GM21786 (cell line): ENCODE data around the gene AFAP1L2.

Experiments
- ATAC-seq: cut with Tn5 transposase; IDR thresholded peaks from one replicate; pipeline ENCODE4 v1.9.1; 2021; ENCODE audit not compliant: unreplicated experiment

AFAP1L2 gene

DNA sequence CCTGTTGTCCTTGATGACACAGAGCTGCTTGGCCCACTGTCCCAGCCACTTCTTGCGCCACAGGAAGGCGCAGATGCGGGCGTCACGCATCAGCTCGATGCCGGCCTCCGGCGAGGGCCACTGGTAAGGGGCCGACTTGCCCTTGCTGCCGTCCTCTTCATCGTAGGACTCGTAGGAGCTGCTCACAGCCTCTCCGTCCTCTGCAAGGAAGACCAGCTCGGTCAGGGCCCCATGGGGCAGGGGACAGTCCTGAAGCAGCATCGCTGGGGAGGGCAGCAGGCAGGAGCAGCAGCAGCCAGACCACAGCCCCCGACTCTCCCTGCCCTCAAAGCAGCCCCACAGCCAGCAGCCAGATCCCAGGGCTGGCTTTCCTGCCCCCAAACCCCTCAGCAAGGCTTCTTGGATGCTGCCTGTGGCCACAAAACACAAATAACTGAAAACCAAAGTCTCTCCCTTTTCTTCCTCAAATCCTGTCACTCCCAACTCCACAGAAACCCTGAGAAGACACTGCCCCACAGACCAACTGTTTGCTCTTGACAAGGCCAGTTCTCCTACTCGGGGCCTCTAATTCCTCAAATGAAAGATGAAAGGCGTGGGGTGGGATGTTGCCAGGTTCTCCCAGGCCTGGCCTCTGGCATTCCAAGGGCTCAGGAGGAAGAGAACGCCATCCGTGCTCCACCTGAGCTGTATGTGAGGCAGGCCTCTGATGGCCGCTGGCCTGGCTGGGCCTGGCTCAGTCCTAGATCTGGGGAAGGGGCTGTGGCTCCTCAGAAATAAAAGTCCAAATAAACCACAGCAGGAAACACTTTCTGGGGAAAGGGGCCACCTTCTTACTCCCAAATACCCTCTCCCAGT is 88.5 kb downstream of the AFAP1L2 start:
- ATAC-seq, result no peak

DNA sequence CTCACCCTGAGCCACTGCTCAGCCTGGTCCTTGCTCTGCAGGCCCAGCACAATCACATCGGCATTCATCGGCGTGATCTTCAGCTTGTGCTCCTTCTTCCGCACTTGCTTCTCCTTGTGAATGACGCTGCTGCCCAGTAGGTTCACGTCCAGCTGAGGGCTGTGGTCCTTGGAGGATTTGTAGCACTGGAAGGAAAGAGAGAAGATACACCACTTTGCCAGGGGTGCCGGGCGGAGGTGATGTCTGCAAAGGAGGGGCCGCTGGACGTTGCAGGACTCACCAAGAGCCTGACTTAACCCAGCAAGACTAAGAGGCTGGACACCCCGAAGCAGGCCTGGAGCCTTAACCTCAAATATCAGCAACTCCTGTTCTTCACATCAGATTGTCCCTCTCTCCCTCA is 90.4 kb downstream of the AFAP1L2 start:
- no peak for ATAC-seq

DNA sequence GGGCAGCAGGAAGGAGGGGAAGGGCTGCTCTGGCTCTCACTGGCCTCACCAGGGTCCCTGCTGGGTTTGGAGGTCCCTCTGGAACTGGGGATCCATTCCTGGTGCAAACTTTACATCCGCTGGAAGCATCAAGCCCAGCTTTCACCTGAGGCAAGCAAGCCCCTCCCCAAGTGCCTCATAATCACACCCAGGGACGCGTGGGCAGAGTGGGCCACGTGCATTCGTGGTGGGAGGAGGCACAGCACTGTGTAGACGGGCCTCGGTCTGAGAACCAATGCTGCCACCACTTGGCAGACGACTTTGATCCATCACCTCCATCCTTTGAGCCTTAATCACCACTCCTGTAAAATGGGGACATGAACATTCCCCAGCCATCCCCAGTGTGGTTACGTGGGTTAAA is 91.2 kb downstream of the AFAP1L2 start:
- ATAC-seq, result no peak

DNA sequence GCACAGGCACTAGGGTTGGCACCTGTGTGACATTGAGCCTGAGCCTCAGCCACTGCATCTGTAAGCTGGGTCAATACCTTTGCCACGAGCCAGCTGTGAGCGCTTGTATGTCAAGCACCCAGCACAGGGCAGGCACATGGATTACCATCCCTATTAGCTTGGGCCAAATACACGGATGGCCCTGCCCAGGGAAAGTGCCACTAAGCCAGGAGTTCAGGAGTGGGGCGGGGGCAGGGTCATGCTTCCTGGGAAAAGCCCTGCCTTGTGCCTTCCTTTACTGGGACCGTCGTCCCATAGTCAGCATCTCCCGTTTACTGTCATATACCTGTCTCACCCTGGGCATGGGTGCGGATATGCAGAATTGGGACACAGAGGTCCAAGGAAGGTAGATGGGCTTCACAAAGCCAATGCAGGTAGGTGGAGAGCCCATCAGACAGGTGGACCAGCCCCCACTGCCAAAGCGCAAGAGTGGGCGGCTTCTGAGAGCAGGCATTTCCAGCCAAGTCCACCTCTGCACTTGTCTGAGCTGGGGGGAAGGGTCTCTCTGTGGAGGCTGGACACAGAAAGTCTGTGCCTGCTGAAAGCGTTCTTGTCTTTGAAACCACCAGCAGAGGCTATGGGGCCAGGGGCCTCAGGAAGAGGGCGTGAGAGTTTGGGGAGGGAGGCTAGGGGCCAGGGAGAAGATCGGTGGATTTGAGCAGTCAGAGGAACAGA is 92.6 kb downstream of the AFAP1L2 start:
- no peak for ATAC-seq

DNA sequence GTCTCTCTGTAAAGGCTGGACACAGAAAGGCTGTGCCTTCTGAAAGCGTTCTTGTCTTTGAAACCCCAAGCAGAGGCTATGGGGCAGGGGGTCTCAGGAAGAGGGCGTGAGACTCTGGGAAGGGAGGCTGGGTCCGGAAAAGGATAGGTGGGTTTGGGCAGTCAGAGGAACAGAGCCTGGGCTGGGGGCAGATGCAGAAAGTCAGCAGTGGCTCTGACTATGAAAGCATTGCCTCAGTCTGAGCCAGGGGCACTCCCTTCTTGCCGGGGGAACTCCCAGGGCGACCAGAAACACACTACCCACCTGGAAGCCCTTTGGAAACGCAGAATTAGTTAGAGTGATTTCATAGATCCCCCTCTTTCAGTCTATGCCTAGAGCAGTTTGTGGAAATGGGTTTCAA is 93.3 kb downstream of the AFAP1L2 start:
- ATAC-seq, result no peak

DNA sequence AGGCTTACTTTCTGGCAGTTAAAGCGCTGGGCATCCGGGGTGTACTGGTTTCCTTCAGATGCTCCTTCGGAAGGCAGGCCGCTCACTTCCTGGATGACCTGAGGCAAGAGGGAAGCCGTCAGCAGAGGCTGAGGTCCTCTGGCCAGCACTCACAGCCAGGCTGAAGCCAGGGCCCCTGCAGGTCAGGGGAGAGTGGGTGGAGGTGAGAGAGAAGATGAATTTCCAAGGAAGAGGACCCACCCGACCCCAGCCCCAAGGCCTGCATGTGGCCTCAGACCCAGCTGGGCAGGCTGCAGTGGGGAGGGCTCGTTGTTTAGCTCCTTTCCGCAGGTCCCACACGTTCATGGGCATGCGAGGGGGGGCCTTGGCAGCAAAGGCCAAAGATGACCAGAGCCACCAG is 94.0 kb downstream of the AFAP1L2 start:
- ATAC-seq, result no peak

DNA sequence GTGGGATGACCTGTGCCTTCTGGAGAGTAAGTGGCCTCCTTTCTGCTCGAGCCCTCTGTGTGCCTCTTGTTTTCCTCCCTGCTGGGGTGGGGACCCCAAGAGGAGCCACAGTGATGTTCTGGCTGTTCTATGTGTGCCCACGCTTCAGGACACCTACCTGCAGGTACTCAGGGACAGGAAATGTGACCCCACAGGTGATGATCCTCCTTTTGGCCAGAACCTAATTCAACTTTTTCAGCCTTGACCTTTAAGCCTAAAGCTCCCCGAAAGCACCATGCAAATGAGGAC is 95.0 kb downstream of the AFAP1L2 start:
- ATAC-seq, result no peak

DNA sequence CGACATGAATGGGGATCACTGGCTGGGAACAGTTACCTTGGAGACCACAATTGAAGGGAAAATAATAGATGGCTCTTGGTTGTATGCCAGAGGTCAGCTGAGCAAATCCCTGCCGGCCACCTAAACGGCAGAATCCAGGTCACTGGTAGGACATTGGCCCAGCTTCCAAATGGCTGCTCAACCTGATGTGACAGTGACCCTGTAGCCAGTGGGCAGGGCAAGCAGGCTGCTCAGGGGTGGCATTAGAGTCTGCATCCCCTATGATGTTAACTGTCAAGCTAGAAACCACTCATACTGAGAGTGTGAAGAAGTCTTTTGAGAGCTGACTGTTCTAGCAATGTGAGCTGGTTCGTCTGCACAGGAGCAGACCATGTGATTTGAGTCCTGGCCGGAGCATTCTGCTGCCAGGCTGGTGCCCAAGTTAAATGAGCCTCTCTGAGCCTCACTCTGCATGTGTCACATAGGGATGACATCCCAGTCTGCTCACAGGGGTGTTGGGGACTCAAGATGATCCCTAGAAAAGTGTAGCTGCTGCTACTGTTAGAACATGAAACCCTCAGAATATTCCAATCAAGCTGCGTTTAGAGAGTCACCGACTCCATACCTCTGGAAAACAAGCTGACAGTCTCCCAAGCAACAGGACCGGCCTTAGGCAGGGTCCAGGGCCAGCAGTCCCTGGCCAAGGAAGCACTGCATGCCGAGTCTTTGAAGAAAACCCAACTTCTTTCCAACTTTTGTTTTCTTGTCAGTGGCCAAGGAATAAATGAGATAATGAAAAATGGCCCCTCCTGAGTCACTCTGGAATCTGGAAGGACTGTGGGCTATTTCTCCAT is 95.6 kb downstream of the AFAP1L2 start:
- ATAC-seq, result no peak

DNA sequence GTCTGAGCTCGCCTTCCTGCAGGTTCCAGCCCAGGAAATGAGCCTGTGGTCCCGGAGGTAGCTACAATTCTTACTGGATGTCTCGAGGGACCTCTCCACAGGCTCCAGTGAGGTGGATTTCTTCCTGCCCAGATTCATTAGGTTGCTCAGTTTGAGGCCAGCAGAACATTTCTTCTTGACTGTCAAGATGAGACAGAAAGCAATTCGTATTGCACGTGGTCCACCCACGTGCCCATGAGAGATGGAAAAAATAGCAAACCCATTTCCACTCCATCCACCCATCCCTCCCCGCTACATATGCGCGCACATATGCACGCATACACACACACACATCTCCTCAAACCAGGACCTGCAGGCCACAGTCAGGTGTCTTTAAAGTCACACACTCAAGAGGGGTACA is 96.6 kb downstream of the AFAP1L2 start:
- ATAC-seq, result no peak

DNA sequence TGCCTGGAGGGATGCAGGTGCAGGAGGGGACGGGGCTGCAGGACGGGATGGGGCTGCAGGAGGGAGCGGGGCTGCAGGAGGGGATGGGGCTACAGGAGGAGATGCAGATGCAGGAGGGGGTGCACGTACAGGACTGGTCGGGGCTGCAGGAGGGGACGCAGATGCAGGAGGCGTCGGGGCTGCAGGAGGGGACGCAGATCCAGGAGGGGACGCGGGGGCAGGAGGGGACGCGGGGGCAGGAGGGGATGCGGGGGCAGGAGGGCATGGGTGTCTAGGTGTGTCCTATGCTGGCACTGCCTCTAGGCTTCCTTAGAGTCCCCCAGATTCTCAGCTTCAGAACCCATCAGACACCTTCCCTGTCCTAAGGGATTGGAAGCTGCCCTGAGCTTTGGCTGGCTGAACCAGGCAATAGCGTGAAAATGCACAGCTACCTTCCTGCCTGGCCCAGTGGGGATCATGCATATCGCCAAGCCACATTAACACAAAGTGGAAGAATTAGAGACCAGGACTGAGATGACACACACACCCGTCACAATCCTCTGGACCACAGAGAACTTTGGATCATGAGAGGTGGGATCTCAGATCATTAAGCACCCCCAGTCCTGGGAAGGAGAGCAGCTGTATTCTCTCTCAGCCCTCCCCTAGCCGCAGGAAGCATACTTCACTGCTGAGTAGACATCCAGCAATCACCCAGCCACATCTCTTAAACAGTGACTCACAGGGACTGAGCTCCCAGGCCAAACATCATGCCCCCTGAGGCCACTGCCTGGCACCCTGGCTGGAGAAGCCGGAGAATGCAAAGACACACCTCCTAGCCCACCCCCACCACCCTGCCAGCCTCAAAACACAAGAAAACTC is 98.0 kb downstream of the AFAP1L2 start:
- no peak for ATAC-seq

DNA sequence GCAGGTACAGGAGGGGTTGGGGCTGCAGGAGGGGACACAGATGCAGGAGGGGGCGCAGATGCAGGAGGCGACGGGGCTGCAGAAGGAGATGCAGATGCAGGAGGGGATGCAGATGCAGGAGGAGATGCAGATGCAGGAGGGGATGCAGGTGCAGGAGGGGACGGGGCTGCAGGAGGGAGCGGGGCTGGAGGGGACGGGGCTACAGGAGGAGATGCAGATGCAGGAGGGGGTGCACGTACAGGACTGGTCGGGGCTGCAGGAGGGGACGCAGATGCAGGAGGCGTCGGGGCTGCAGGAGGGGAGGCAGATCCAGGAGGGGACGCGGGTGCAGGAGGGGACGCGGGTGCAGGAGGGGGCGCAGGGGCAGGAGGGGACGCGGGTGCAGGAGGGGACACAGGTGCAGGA is 98.8 kb downstream of the AFAP1L2 start:
- no peak for ATAC-seq

DNA sequence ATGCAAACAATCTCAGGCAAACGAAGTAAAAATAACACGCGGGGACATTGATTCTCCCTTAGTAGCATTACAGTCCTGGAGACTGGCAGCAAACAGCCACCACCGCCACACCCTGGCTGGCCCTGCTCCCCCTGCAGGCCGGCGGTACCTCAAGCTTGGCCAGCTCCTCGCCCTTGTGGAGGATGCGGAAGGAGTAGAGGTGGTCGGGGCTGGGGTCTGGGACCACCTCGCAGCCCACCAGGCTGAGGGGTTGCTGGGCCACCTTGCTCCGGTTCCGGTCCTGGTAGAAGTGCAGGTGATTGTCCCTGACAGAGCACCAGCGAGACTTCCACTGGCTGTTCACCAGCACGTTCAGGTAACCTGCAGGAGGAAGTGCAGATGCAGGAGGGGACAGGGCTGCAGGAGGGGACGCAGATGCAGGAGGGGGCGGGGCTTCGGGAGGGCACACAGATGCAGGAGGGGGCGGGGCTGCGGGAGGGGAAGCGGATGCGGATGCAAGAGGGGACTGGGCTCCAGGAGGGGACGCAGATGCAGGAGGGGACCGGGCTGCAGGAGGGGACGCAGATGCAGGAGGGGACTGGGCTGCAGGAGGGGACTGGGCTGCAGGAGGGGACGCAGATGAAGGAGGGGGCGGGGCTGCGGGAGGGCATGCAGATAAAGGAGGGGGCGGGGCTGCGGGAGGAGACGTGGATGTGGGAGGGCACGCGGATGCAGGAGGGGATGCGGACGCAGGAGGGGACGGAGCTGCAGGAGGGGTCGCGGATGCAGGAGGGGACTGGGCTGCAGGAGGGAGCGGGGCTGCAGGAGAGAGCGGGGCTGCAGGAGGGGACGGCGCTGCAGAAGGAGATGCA is 99.5 kb downstream of the AFAP1L2 start:
- ATAC-seq, result peak; percentile 44

DNA sequence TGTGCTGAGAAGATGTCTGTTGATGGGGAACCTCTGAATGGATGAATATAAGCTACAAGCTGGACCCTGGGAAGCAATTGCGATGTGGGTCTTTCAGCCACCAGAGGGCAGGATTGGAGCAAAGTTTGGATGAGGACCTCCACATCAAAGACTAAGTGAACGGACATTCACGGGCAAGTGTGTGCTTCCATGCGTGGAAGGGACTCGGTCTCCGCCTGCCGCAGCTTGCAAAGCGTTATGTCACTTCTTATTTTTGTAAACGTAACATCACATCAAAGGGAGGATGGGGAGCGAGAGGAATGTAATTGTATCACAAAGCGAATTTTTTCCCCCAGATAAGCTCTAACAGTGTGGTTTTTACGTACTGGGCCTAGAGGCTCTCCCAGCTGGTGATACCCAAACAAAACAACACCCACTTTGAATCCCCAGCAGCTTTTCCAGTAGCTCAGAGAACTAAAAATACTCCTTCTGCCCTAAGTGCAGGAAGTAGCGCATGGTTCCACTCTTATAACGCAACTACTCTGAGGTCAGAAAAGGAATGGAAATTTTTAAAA is 100.2 kb downstream of the AFAP1L2 start:
- peak; percentile 76 for ATAC-seq

DNA sequence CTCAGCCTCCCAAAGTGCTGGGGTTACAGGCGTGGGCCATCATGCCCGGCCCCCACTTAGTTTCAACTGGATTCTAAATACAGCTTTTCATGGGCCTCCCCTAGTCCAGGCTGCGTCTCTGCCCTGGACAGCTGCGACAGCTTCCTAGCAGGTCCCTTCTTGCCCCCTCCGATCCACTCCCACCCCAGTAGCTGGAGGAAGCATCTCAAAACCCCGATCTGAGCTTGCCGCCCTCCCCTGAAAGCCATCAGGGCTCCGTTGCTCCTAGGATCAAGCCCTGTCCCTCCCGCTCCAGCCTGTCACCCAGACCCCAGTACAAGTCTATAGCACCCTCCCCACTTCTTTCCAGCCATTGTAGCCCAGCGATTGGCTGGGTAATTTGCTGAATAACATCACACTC is 100.7 kb downstream of the AFAP1L2 start:
- ATAC-seq, result peak; percentile 1

DNA sequence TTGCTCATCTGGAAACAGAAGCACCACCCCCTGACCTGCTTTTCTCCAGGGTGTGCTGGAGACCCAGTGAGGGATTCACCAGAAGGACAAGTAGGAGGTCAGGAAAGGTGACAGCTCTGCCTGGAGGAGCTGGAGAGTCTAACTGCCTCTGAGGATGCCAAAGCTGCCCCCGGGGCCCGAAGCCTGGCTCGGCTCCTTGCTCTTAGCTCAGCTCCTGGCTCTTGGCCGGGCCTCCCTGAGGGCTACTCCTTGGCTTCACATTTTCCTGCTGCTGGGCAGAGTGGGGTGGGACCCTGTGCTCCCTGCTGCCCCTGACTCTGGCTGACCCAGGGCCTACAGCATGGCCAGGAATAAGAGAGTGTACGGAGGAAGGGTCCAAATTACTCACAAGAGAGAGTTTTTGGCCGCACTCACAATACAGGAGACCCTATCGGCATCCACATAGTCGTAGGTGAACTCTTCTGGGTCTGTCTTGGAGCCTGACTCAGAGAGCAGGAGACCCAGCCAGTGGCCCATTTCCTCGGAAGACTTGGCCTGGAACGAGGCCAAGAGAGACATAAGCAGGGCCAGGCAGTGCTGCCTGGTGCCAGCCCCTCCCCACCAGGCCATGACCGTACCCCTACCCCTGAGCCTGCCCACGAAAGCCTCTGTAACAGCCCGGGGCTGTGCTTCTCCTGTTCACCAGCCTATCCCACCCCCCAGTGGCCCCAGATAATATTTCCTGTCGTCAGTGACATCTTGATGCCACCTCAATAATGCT is 102.2 kb downstream of the AFAP1L2 start:
- no peak for ATAC-seq

DNA sequence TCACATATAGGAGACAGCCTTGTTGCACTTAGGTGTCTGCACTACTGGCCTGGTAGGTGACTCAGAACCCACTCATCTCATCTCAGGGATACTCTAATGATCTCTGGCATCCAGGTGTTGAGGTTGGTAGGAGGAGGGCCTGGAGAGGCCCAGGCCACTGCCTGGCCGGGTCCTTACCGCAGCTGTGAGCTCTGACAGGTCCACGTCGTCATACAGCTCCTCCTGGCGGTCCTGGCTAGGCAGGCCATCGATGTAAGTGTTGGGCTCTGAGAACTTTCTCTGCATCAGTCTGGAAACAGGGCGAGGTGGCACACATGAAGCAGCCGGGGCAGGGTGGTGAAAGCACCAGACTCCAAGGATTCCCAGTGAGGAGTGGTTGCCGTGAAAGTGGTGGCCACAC is 103.1 kb downstream of the AFAP1L2 start:
- ATAC-seq, result no peak

DNA sequence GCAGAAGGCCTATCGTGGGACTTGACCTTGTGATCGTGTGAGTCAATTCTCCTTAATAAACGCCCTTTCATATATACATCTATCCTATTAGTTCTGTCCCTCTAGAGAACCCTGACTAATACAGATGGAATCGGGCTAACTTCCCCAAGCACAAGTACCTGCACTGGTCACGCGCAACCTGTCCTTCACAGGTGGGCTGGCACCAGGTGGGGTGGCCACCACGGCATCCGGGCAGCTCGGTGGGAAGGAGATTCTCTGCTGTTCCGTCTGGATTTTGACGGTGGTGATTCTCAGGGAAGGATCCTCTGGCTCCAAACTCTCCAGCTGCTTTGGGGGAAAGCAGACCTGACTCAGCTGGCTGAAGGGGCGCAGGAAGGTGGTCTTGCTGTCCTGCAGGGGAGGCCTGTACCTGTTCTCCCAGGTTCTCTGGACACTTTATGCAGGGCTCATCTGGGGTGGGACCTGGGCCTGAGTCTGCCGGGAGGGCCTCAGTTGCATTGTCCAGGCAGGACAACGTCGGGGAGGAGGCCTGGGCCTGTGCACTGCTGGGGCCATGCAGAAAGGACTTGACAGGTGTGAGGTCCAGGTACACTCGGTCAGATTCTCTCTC is 104.2 kb downstream of the AFAP1L2 start:
- no peak for ATAC-seq

DNA sequence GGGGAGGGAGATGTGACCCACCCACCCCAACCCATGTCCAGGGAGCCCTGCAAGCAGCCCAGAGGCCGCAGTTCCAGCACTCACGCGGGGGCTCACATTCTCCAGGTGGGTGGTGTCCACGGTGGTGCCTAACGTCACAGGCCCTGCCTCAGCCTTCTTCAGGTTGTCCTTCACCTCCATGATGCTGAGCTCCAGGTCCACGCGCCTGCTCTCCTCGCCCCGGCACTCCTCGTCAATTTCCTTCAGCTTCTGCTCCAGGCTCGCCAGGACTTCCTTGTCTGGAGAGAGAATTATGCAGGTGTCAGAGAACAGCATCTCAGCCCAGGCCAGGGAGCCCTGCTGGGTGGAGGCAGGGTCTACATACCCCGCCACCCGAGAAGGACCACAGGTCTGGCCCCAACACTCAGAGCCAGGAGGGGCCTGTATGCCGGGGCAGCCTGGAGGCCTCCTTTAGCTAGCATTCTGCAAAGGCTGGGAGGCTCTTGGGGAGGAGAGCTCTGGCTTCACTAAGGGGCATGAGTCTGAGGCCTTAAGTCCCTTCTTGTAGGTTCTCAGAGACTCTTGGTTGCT is 107.1 kb downstream of the AFAP1L2 start:
- no peak for ATAC-seq
